Measurements from ENCODE around the gene STARD7. TPM values are rescaled to one million over a fixed set of nuclear protein-coding genes. Genes with fewer than 3 reads are reported as not detected.

Gene STARD7
- total and polyA plus RNA-seq, 7 donors: 39.6 to 88.5 (median 69.5) TPM

DNA sequence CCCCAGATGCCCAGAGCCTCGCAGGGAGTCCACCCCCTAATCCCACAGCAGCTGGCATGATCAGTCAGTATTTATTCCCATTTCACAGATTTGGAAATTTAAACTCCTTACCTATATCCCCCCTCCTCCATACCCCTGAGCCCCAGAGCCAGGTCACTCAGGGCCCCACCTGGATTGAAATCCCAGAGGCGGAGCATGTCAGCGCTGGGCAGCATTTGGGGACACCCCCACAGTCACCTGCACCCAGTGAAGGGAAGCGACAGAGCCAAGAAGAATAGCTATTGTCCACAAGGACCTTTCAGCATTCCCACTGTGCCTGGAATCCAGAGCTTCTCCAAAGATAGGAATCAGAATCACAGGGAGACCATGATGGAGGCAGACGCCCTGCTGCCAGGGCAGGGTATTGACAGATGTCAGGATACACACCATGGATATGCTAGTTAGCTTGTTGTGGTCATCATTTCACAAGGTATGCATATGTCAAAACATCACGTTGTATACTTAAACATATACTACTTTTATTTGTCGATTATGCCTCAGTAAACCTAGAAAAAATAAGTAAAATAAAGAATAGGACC lies 69.4 kb downstream of the STARD7 start:
- H3K27me3 ChIP-seq: peaks cover 0 to 12% (median 0%) of the 10 kb centered on the region in 3 donors
- no peaks in the 10 kb centered on the region for H3K9me3 ChIP-seq
- H3K27ac ChIP-seq: no peak overlapping the region
- intact Hi-C loops (cut with DNase I): loop anchor here (10.0 kb wide), 1 partner anchor 366 kb away; the partner anchor contains the start of gene NEURL3
- no peak for DNase-seq
- peaks cover 0 to 4% (median 2%) of the 10 kb centered on the region in 4 donors for H3K4me1 ChIP-seq
- no peaks in the 10 kb centered on the region for H3K36me3 ChIP-seq
- WGBS, 2 donors: 74 to 85% methylated on average over 7 of the region's 7 CpGs
- H3K4me3 ChIP-seq: no peak overlapping the region
- no peak for TF ChIP-seq POLR2A (IDR thresholded peaks at IDR 0.05)

- H3K4me3 ChIP-seq: no peak within 1 kb of the TSS
- TF ChIP-seq, protein P1, sequence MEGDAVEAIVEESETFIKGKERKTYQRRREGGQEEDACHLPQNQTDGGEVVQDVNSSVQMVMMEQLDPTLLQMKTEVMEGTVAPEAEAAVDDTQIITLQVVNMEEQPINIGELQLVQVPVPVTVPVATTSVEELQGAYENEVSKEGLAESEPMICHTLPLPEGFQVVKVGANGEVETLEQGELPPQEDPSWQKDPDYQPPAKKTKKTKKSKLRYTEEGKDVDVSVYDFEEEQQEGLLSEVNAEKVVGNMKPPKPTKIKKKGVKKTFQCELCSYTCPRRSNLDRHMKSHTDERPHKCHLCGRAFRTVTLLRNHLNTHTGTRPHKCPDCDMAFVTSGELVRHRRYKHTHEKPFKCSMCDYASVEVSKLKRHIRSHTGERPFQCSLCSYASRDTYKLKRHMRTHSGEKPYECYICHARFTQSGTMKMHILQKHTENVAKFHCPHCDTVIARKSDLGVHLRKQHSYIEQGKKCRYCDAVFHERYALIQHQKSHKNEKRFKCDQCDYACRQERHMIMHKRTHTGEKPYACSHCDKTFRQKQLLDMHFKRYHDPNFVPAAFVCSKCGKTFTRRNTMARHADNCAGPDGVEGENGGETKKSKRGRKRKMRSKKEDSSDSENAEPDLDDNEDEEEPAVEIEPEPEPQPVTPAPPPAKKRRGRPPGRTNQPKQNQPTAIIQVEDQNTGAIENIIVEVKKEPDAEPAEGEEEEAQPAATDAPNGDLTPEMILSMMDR (IDR thresholded peaks at IDR 0.05): peak in 3 of 4 experiments; percentile 19 to 33 (median 21)
- TF ChIP-seq EP300 (IDR thresholded peaks at IDR 0.05): no peak
- intact Hi-C loops (cut with DNase I): loop anchor here (10.0 kb wide), 1 partner anchor 366 kb away; the partner anchor contains the start of gene NEURL3
- no peak within 1 kb of the TSS for H3K27ac ChIP-seq
- H3K9me3 ChIP-seq: no peaks in the 10 kb centered on the region
- no peaks in the 10 kb centered on the region for H3K4me1 ChIP-seq
- no peak for DNase-seq
- 7 to 19% methylated on average over 17 of the region's 17 CpGs for WGBS, 2 donors
- H3K36me3 ChIP-seq: no peaks in the 10 kb centered on the region
- H3K27me3 ChIP-seq: peaks cover 0 to 12% (median 0%) of the 10 kb centered on the region in 3 donors
Observed at GRCh38 chr2:96138179-96139145, 70.2 kb downstream of the STARD7 start, which contains the start of gene ASTL. Gene ASTL, minus strand, starts transcription at chr2:96138502. Its CDS starts 66 bp downstream, at chr2:96138436.

- no peaks in the 10 kb centered on the region for H3K9me3 ChIP-seq
- H3K36me3 ChIP-seq: no peaks in the 10 kb centered on the region
- peaks cover 0 to 12% (median 0%) of the 10 kb centered on the region in 3 donors for H3K27me3 ChIP-seq
- DNase-seq: no peak
- no peak overlapping the region for H3K27ac ChIP-seq
- intact Hi-C loops (cut with DNase I): loop anchor here (10.0 kb wide), 1 partner anchor 367 kb away; the partner anchor contains the start of gene NEURL3
- TF ChIP-seq, protein P1 (IDR thresholded peaks at IDR 0.05): no peak
- TF ChIP-seq POLR2A (IDR thresholded peaks at IDR 0.05): no peak
- TF ChIP-seq EP300 (IDR thresholded peaks at IDR 0.05): no peak
- TF ChIP-seq POLR2AphosphoS5 (IDR thresholded peaks at IDR 0.05): no peak
- H3K4me1 ChIP-seq: no peaks in the 10 kb centered on the region
- no peak overlapping the region for H3K4me3 ChIP-seq
- whole genome bisulfite sequencing, 2 donors: 80 to 83% methylated on average over 15 of the region's 15 CpGs
Observed at GRCh38 chr2:96137321-96138178, 71.1 kb downstream of the STARD7 start.

DNA sequence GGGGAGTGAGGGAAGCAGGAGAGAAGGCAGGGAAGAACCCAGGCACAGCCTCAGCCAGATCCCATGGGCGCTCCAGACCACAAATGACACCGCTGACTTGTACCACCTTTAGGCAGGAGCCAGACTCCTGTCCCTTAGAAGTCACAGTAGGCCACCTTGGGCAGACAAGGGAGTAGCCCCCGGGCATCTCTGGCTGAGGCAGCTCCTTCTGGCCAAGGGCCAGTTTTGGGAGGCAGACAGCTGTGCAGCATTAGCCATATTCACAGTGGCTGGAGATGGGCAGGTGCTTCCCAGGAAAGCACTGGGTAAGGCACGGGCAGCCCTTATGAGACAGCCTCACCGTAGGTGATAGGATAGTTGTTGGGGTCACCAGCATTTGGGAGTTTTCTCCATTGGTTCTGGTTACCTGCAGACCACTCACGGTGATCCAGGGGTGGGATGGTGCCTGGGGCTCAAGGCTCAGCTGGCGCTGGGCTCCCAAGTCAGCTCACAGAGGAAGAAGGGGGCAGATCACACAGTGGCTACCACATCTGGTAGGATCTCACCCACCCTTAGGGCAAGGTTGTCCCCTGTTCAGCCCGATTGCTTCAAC lies 72.4 kb downstream of the STARD7 start:
- TF ChIP-seq POLR2AphosphoS5 (IDR thresholded peaks at IDR 0.05) (no peak), EP300 (IDR thresholded peaks at IDR 0.05) (no peak), POLR2A (IDR thresholded peaks at IDR 0.05) (no peak)
- TF ChIP-seq, protein P1 (IDR thresholded peaks at IDR 0.05): no peak
- WGBS, 2 donors: 78 to 89% methylated on average over 8 of the region's 8 CpGs
- H3K36me3 ChIP-seq: no peaks in the 10 kb centered on the region
- H3K9me3 ChIP-seq: no peaks in the 10 kb centered on the region
- no peak for DNase-seq
- no peak overlapping the region for H3K4me3 ChIP-seq
- H3K4me1 ChIP-seq: no peaks in the 10 kb centered on the region
- intact Hi-C loops (cut with DNase I): loop anchor here (10.0 kb wide), 1 partner anchor 369 kb away; the partner anchor contains the start of gene NEURL3
- H3K27ac ChIP-seq: no peak overlapping the region
- H3K27me3 ChIP-seq: peaks cover 0 to 12% (median 0%) of the 10 kb centered on the region in 3 donors

Measured in sigmoid colon (tissue), 7 donors.